Endothelial cell (in vitro differentiated cells): ENCODE data around the gene CFAP99. TPM values are rescaled to one million over a fixed set of nuclear protein-coding genes. Genes with fewer than 3 reads are reported as not detected.

Experiments
- DNase-seq: peaks from one replicate; pipeline ENCODE4 v3.0.0; 2021; ENCODE audit warnings: low spot score
- H3K27ac Mint-ChIP-seq: one replicate; pipeline ENCODE4 v1.8.0; 2021; ENCODE audit warnings: mixed read lengths, inconsistent platforms; ENCODE audit not compliant: unreplicated experiment
- H3K27me3 Mint-ChIP-seq: one replicate; pipeline ENCODE4 v1.8.0; 2021; ENCODE audit warnings: mild to moderate bottlenecking, moderate library complexity, mixed read lengths, inconsistent platforms; ENCODE audit not compliant: unreplicated experiment
- H3K36me3 Mint-ChIP-seq: one replicate; pipeline ENCODE4 v1.8.0; 2021; ENCODE audit warnings: mild to moderate bottlenecking, low read depth, mixed read lengths, inconsistent platforms; ENCODE audit not compliant: unreplicated experiment
- H3K4me1 Mint-ChIP-seq: one replicate; pipeline ENCODE4 v1.8.0; 2021; ENCODE audit warnings: mild to moderate bottlenecking, mixed read lengths, inconsistent platforms; ENCODE audit not compliant: unreplicated experiment
- H3K4me3 Mint-ChIP-seq: one replicate; pipeline ENCODE4 v1.8.0; 2021; ENCODE audit warnings: mild to moderate bottlenecking, mixed read lengths, inconsistent platforms; ENCODE audit not compliant: unreplicated experiment
- H3K9me3 Mint-ChIP-seq: one replicate; pipeline ENCODE4 v1.8.0; 2021; ENCODE audit warnings: mixed read lengths, inconsistent platforms; ENCODE audit not compliant: unreplicated experiment
- CTCF ChIP-seq: fragments of 200-600 bp; sonication (generic); IDR thresholded peaks from one replicate; pipeline ENCODE4 v1.5.0; 2021; ENCODE audit warnings: antibody characterized with exemption; ENCODE audit not compliant: unreplicated experiment
- total RNA-seq: library from RNA; stranded (reverse); fragmentation: NEBNext Ultra II Directional; extraction: Animal tissue kit (Norgen Biotek cat#: 25700); gene quantifications from one replicate; pipeline ENCODE4 v1.2.1, GENCODE V29; 2021; ENCODE audit not compliant: unreplicated experiment

Gene CFAP99
- total RNA-seq, 1 donor from 2014 or later = not detected

- H3K36me3 Mint-ChIP-seq = no peaks in the 10 kb centered on the region
- peaks cover 16% of the 10 kb centered on the region for H3K4me1 Mint-ChIP-seq
- TF ChIP-seq CTCF = no peak
- peaks cover 7% of the 10 kb centered on the region for H3K27me3 Mint-ChIP-seq
- H3K4me3 Mint-ChIP-seq = no peak overlapping the region
- no peaks in the 10 kb centered on the region for H3K9me3 Mint-ChIP-seq
- DNase-seq = no peak
- H3K27ac Mint-ChIP-seq = no peak overlapping the region
Observed at GRCh38 chr4:2387829-2388228, 30.9 kb upstream of the CFAP99 start.

- Mint-ChIP-seq H3K36me3 (no peaks in the 10 kb centered on the region), H3K4me3 (no peak overlapping the region), H3K27me3 (peaks cover 5% of the 10 kb centered on the region), H3K4me1 (peaks cover 20% of the 10 kb centered on the region), H3K9me3 (no peaks in the 10 kb centered on the region), H3K27ac (no peak overlapping the region)
- TF ChIP-seq CTCF = no peak
- DNase-seq = no peak
Observed at GRCh38 chr4:2388429-2389182, 30.1 kb upstream of the CFAP99 start.

- Mint-ChIP-seq H3K36me3 (no peaks in the 10 kb centered on the region), H3K9me3 (no peaks in the 10 kb centered on the region), H3K4me1 (peaks cover 28% of the 10 kb centered on the region), H3K4me3 (no peak overlapping the region), H3K27me3 (peaks cover 7% of the 10 kb centered on the region), H3K27ac (no peak overlapping the region)
- DNase-seq = no peak
- TF ChIP-seq CTCF = no peak
Observed at GRCh38 chr4:2389691-2390090, 29.1 kb upstream of the CFAP99 start.

GRCh38 chr4:2390146-2390545, 28.6 kb upstream of the CFAP99 start:
- Mint-ChIP-seq H3K36me3 (no peaks in the 10 kb centered on the region), H3K4me3 (no peak overlapping the region), H3K27ac (no peak overlapping the region), H3K4me1 (peaks cover 28% of the 10 kb centered on the region), H3K27me3 (peaks cover 8% of the 10 kb centered on the region), H3K9me3 (no peaks in the 10 kb centered on the region)
- DNase-seq = no peak
- no peak for TF ChIP-seq CTCF

GRCh38 chr4:2390784-2391421, 27.9 kb upstream of the CFAP99 start:
- no peaks in the 10 kb centered on the region for H3K36me3 Mint-ChIP-seq
- no peak for DNase-seq
- H3K4me3 Mint-ChIP-seq = no peak overlapping the region
- TF ChIP-seq CTCF = no peak
- H3K27ac Mint-ChIP-seq = no peak overlapping the region
- peaks cover 9% of the 10 kb centered on the region for H3K27me3 Mint-ChIP-seq
- H3K4me1 Mint-ChIP-seq = peaks cover 28% of the 10 kb centered on the region
- H3K9me3 Mint-ChIP-seq = no peaks in the 10 kb centered on the region
